K562 (cell line): Measurements from ENCODE around the gene ARHGAP4. TPM values are rescaled to one million over a fixed set of nuclear protein-coding genes. Genes with fewer than 3 reads are reported as not detected.

Experiments
- CHCHD3 ChIP-seq: fragments of 250-450 bp; sonication (Bioruptor Pico); IDR thresholded peaks from 2 replicates; pipeline ENCODE4 v2.1.2; 2022; ENCODE audit warnings: mild to moderate bottlenecking
- CUX1 ChIP-seq: fragments of 200-800 bp; sonication (Bioruptor generic); IDR thresholded peaks from 2 replicates; pipeline ENCODE4 v1.6.1; 2016; ENCODE audit warnings: missing genetic modification characterization, missing compliant biosample characterization
- CXXC5 ChIP-seq: fragments of 250-450 bp; sonication (Bioruptor Pico); IDR thresholded peaks from 2 replicates; pipeline ENCODE4 v1.8.0; 2022; ENCODE audit warnings: inconsistent platforms, mild to moderate bottlenecking, moderate library complexity
- GTF2A2 ChIP-seq: IDR thresholded peaks from 2 replicates; pipeline ENCODE4 v1.6.1; 2016; ENCODE audit warnings: mild to moderate bottlenecking, missing genetic modification characterization, missing compliant biosample characterization
- GTF2E2 ChIP-seq: fragments of 200-800 bp; sonication (Bioruptor generic); IDR thresholded peaks from 2 replicates; pipeline ENCODE4 v1.6.1; 2016; ENCODE audit warnings: missing genetic modification characterization, missing compliant biosample characterization
- HDGF ChIP-seq: fragments of 450-650 bp; IDR thresholded peaks from 2 replicates; pipeline ENCODE4 v1.6.1; 2016
- MYC ChIP-seq, 2 experiments: fragments of 250-450 bp in 1 of 2; sonication (Bioruptor Pico) in 1 of 2; IDR thresholded peaks; 2 replicates each; pipeline versions ENCODE4 v1.5.1 to v1.6.1; 2012 to 2021; ENCODE audit warnings: low read depth in 2 of 2, borderline replicate concordance in 1 of 2, improper control_type of control experiment in 1 of 2, low read length in 1 of 2, mild to moderate bottlenecking in 1 of 2, moderate library complexity in 1 of 2
- NR2C1 ChIP-seq, 2 experiments: fragments of 450-650 bp; IDR thresholded peaks; 2 replicates each; pipeline ENCODE4 v1.6.1; 2017; ENCODE audit warnings: mild to moderate bottlenecking in 2 of 2, antibody characterized with exemption in 1 of 2, inconsistent platforms in 1 of 2, missing compliant biosample characterization in 1 of 2, missing genetic modification characterization in 1 of 2
- SMARCB1 ChIP-seq: IDR thresholded peaks from 2 replicates; pipeline ENCODE4 v1.6.1; 2011; ENCODE audit warnings: improper control_type of control experiment, low read depth; ENCODE audit not compliant: insufficient read length
- SP1 ChIP-seq: sonication (generic); formaldehyde crosslinking; IDR thresholded peaks from 2 replicates; pipeline ENCODE4 v1.8.1; 2022; ENCODE audit warnings: mild to moderate bottlenecking, missing genetic modification reagents
- TAF9B ChIP-seq: fragments of 450-650 bp; IDR thresholded peaks from 2 replicates; pipeline ENCODE4 v1.6.1; 2018; ENCODE audit warnings: mild to moderate bottlenecking; ENCODE audit not compliant: partially characterized antibody
- ZBTB11 ChIP-seq, 3 experiments: fragments of 200-800 bp in 1 of 3; fragments of 250-450 bp in 1 of 3; fragments of 450-650 bp in 1 of 3; sonication (Bioruptor Pico) in 1 of 3; sonication (Bioruptor generic) in 1 of 3; formaldehyde crosslinking in 1 of 3; IDR thresholded peaks; 2 replicates each; pipeline versions ENCODE4 v1.6.1 to v1.8.0; 2016 to 2022; ENCODE audit warnings: mild to moderate bottlenecking in 2 of 3, missing genetic modification characterization in 2 of 3, missing compliant biosample characterization in 1 of 3, moderate library complexity in 1 of 3
- ZKSCAN8 ChIP-seq: fragments of 200-800 bp; sonication (Bioruptor generic); IDR thresholded peaks from 2 replicates; pipeline ENCODE4 v1.6.1; 2016; ENCODE audit warnings: missing genetic modification characterization, missing compliant biosample characterization
- ZNF589 ChIP-seq: fragments of 200-800 bp; sonication (Bioruptor generic); IDR thresholded peaks from 2 replicates; pipeline ENCODE4 v1.6.1; 2016; ENCODE audit warnings: low read depth, missing genetic modification characterization, missing compliant biosample characterization
- ZNF639 ChIP-seq, 2 experiments: fragments of 200-800 bp in 1 of 2; sonication (Bioruptor generic) in 1 of 2; sonication (generic) in 1 of 2; formaldehyde crosslinking in 1 of 2; IDR thresholded peaks in 1 of 2; conservative IDR thresholded peaks in 1 of 2; 2 replicates each; pipeline versions ENCODE4 v1.5.0 to v1.6.1; 2016 to 2020; ENCODE audit warnings: missing compliant biosample characterization in 1 of 2, missing genetic modification characterization in 1 of 2, missing genetic modification reagents in 1 of 2
- polyA plus RNA-seq, 8 experiments: library from polyadenylated mRNA; depleted of rRNA in 4 of 8; stranded (reverse) in 5 of 8; unstranded in 3 of 8; fragments of >200 nt; fragmentation: Nextera tagmentation in 2 of 8; fragmentation: Illumina TruSeq in 1 of 8; extraction: Ambion mirVana in 2 of 8; extraction: Trizol in 1 of 8; gene quantifications; 2 replicates each; pipeline versions ENCODE4 v1.2.1 to v1.2.3, GENCODE V29; 2011 to 2014; ENCODE audit warnings: inconsistent platforms in 1 of 8, missing spikeins in 1 of 8
- total RNA-seq, 7 experiments: library from RNA; depleted of rRNA in 6 of 7; stranded (reverse); fragments of >200 nt in 6 of 7; fragmentation: Illumina TruSeq in 2 of 7; extraction: Trizol in 2 of 7; gene quantifications; 2 replicates each; pipeline versions ENCODE4 v1.2.1 to v1.2.3, GENCODE V29; 2011 to 2021; ENCODE audit warnings: low replicate concordance in 1 of 7

ARHGAP4 gene
- total and polyA plus RNA-seq, 9 of the 15 experiments (the other 6 are each of a cell fraction or from before 2014, with no cell fraction given) = 0.30 to 81.8 (median 13.5) TPM

GRCh38 chrX:153973127-153974002 is 47.3 kb upstream of the ARHGAP4 start (continued):
- TF ChIP-seq NR2C1 (IDR thresholded peaks at IDR 0.05) (0 out of 2 replicates have a peak, but pooled peaks have one; percentile 22), NR2C1 (tag; IDR thresholded peaks at IDR 0.05) (no peak), ZBTB11 (CRISPR knock-in tag; IDR thresholded peaks at IDR 0.05) (no peak), ZKSCAN8 (CRISPR knock-in tag) (no peak), ZNF639 (CRISPR knock-in tag; conservative IDR thresholded peaks at IDR 0.05 in 1 of 2, IDR thresholded peaks at IDR 0.05 in 1 of 2) (no peak), ZNF589 (CRISPR knock-in tag) (0 out of 2 replicates have a peak, but pooled peaks have one; percentile 21), GTF2E2 (no peak), GTF2A2 (no peak), SP1 (CRISPR knock-in tag) (0 out of 2 replicates have a peak, but pooled peaks have one; percentile 35), MYC (IDR thresholded peaks at IDR 0.05; ENCODE audit: low read depth, low read length) (no peak), MYC (CRISPR knock-in tag; IDR thresholded peaks at IDR 0.05; ENCODE audit: borderline replicate concordance, low read depth) (no peak), CXXC5 (no peak), CHCHD3 (no peak), SMARCB1 (no peak), TAF9B (peak; percentile 21), CUX1 (CRISPR knock-in tag) (no peak), HDGF (peak; percentile 80; the same call in 1 of the 2 replicates)
